ENCODE data around the gene TEX264.
"Not testable (repeated sequence)": the region's sequence is repeated elsewhere in the genome, so short reads cannot be mapped to it uniquely, and the experiment has no call there.

TEX264 gene

DNA sequence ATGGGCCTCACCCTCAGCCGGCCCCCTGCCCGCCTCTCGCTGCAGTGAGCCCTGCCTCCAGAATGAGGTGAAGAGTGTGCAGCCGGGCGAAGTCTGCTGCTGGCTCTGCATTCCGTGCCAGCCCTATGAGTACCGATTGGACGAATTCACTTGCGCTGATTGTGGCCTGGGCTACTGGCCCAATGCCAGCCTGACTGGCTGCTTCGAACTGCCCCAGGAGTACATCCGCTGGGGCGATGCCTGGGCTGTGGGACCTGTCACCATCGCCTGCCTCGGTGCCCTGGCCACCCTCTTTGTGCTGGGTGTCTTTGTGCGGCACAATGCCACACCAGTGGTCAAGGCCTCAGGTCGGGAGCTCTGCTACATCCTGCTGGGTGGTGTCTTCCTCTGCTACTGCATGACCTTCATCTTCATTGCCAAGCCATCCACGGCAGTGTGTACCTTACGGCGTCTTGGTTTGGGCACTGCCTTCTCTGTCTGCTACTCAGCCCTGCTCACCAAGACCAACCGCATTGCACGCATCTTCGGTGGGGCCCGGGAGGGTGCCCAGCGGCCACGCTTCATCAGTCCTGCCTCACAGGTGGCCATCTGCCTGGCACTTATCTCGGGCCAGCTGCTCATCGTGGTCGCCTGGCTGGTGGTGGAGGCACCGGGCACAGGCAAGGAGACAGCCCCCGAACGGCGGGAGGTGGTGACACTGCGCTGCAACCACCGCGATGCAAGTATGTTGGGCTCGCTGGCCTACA is 44.4 kb downstream of the TEX264 start:
- no peak for DNase-seq (ENCODE audit: low read depth)

DNA sequence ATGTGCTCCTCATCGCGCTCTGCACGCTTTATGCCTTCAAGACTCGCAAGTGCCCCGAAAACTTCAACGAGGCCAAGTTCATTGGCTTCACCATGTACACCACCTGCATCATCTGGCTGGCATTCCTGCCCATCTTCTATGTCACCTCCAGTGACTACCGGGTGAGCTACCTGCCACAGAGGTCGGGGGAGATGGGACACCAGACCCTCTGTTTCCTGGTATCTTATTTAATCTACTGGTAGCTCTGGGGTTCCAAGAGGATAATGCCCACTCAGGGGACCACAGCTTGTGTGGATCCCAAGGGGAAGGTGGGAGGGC is 44.9 kb downstream of the TEX264 start:
- DNase-seq (ENCODE audit: low read depth) = no peak

GRCh38 chr3:51716805-51717204 is 45.8 kb downstream of the TEX264 start:
- no peak for DNase-seq (ENCODE audit: low read depth)

DNA sequence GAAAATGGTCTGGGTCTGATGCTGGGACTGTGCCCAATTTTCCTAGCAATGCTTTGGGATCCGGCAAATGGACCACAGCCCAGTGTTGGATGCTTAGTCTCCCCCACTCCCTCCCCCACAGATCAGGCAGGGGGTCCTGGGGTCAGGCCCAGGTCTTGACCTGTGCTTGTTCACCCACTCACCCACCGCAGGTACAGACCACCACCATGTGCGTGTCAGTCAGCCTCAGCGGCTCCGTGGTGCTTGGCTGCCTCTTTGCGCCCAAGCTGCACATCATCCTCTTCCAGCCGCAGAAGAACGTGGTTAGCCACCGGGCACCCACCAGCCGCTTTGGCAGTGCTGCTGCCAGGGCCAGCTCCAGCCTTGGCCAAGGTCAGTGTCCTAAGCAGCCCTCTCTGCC is 46.4 kb downstream of the TEX264 start:
- DNase-seq (ENCODE audit: low read depth) = no peak

DNA sequence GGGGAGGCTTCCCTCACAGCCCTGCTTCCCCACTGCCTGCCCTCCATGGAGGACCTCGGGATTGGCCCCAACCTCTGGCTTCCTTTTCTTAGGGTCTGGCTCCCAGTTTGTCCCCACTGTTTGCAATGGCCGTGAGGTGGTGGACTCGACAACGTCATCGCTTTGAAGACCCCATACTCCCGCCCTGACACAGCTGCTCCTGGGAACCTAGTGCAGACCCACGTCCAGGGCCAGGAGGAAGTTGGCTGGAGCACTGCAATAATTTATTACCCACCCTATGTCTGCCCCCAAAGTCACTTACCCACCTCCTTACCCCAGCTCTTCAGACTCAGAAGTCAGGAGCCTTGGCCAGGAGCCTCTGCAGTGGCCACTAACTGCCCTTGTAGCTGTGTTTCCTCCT is 46.9 kb downstream of the TEX264 start:
- DNase-seq (ENCODE audit: low read depth) = no peak

- peak; percentile 28 for DNase-seq (ENCODE audit: low read depth)
These were observed 47.7 kb downstream of the TEX264 start for GRCh38 chr3:51718547-51719409.

- DNase-seq (ENCODE audit: low read depth) = no peak
These were observed 48.5 kb downstream of the TEX264 start for GRCh38 chr3:51719410-51720025.

DNA sequence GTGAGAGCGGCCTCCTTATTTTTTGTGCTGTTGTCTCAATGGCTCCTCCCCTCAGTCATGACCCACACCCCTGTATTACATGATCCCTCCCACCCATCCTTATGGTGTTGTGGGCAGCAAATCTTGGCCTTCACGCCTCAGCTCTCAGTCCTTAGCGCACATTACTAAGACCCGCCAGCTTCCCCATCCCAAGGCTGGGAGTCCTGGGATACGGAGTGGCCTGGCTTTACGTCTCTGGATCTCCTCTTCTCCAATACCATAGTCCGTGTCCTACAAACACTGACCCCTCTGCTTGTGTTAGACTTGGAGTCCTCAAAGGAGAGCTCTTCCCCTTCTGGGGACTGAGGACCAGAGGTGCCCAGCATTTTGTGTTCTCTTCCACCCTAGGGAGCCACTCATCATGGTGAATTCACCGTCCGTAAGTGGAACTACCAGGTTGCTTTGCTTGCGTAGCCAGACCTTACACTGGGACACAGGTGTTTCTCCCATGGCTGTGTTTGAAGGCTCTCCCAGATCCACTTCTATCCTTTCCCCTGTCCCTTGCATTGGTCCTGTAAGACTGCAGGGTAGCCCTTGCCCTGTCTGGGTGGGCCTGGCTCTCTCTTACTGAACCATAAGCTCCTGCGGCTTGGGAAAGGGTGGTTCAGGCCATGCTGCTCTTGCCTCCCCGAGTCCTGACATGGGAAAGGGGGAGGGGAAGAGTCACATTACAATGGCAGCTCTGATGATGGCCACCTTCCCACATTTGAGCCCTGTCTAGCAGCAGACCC is 49.4 kb downstream of the TEX264 start:
- DNase-seq (ENCODE audit: low read depth) = no peak

- no peak for DNase-seq (ENCODE audit: low read depth)
These were observed 50.2 kb downstream of the TEX264 start for GRCh38 chr3:51721062-51721745.

GRCh38 chr3:51722362-51722761 is 51.3 kb downstream of the TEX264 start:
- no peak for DNase-seq (ENCODE audit: low read depth)

DNA sequence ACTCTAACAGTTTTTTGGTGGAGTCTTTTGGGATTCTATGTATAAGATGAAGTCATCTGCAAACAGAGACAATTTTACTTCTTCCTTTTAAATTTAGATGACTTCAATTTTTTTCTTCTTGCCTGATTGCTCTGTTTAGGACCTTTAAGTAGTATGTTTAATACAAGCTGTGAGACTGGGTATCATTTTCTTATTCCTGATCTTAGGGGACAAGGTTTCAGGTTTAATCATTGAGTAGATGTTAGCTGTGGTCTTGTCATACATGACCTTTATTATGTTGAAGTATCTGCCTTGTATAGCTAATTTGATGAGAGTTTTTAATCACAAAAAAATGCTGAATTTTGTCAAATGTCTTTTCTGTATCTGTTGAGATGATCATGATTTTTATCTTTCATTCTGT is 56.4 kb downstream of the TEX264 start:
- DNase-seq (ENCODE audit: low read depth) = no peak

DNA sequence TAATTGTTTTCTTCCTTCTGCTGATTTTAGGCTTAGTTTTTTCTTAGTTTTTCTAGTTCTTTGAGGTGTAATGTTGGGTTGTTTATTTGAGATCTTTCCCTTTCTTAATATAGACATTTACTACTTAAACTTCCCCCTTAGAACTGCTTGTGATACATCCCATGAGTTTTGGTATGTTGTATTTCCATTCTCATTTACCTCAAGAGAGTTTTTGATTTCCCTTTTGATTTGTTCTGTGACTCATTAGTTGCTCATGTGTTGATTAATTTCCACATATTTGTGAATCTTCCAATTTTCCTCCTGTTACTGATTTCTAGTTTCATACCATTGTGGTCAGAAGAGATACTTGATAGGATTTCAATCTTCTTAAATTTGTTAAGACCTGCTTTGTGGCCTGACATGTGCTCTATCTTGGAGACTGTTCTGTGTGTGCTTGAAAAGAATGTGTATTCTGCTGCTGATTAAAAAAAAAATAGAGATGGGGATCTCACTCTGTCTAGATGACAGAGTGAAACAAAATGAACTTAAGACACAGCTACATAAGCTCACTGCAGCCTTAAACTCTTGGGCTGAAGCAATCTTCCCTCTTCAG is 58.1 kb downstream of the TEX264 start:
- DNase-seq (ENCODE audit: low read depth) = no peak

GRCh38 chr3:51733859-51734571 is 63.0 kb downstream of the TEX264 start:
- DNase-seq (ENCODE audit: low read depth) = no peak

DNA sequence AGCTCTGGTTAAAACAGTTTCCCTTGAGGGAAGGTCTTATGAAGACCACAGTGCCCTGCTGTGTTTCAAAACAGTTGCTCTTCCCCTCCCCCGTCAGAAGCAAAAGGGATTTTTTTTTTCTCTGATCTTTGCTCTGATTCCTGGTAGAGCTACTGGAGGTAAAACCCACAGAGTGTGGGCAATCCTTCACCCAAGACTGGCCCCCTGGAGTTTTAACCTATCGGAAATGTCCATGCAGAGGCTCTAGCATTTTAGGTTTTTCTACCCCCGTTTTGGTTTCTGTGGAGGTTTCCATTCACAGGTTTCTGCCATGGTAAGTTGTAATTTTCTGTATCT is 63.5 kb downstream of the TEX264 start:
- no peak for DNase-seq (ENCODE audit: low read depth)

DNA sequence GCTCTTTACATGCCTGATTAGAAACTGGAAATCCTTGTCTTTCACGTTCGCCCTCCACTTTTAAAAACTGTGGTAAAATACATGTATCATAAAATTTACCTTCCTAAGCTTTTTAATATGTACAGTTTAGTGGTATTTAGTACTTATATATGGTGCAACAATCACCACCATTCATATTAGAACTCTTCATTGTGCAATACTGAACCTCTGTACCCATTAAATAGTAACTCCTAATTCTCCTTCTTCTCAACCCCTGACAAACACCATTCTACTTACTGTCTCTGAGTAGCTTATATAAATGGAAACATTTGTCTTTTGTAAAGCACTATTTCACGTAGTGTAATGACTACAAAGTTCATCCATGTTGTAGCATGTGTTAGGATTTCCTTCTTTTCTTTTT is 64.0 kb downstream of the TEX264 start:
- DNase-seq (ENCODE audit: low read depth) = no peak

DNA sequence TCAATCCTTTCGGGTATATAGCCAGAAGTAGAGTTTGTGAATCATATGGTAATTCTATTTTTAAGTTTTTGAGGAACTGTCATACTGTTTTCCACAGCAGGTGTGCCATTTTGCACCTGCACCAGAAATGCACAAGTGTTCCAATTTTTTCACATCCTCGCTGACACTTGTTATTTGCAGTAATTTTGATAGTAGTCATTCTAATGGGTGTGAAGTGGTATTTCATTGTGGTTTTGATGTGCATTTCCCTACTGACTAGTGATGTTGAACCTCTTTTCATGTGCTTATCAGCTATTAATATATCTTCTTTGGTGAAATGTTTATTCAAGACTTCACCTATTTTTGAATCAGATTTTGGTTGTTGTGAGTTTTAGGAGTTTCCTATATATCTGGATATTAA is 64.9 kb downstream of the TEX264 start:
- DNase-seq (ENCODE audit: low read depth) = no peak

DNA sequence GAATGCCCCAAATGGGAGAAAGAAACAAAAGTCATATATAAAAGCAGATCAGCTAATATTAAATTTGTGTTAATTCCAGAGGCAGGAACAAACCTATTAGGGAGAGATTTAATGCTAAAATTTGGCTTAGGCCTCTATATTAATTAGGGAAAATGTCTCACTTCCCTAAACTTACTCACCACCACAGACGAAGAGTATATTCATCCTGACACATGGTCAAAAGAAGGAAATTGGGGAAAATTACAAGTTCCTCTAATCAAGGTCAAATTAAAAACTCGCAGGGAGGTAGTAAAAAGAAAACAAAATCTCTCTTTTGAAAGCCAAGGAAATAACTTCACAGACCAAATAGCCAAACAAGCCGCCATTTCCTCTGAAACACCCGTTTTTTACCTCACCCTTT is 68.1 kb downstream of the TEX264 start:
- DNase-seq (ENCODE audit: low read depth) = no peak

DNA sequence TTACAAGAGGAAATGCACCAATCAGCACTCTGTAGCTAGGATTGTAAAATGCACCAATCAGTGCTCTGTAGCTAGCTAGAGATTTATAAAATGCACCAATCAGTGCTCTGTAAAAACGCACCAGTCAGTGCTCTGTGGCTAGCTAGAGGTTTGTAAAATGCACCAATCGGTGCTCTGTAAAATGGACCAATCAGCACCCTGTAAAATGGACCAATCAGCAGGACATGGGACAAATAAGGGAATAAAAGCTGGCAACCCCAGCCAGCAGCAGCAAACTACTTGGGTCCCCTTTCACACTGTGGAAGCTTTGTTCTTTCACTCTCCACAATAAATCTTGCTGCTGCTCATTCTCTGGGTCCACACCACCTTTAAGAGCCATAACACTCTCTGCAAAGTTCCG is 71.3 kb downstream of the TEX264 start:
- not testable (repeated sequence) for DNase-seq (ENCODE audit: low read depth)

GRCh38 chr3:51742978-51743377 is 71.9 kb downstream of the TEX264 start:
- not testable (repeated sequence) for DNase-seq (ENCODE audit: low read depth)

DNA sequence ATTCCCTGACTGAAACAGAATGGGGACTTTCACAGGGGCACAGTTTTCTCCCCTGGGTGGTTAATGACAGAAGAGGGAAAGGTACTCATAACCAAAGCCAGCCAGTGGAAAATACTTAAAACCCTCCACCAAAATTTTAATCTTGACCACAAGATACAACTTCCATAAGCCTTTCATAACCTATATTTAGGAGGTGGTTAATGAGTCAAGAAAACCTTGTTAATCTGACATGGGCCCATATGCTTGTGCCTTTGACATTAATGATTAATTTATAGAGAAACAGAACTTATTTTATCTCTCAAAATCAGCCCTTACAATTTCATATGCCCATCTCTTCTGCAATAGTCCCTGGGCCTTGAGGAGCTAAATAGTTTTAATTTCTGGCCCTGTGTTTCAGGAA is 76.8 kb downstream of the TEX264 start:
- no peak for DNase-seq (ENCODE audit: low read depth)

- no peak for DNase-seq (ENCODE audit: low read depth)
These were observed 77.3 kb downstream of the TEX264 start for GRCh38 chr3:51748327-51748726.
